ENCODE results near the gene RAB11B. TPM values are rescaled to one million over a fixed set of nuclear protein-coding genes. Genes with fewer than 3 reads are reported as not detected.
"Not testable (repeated sequence)": the region's sequence is repeated elsewhere in the genome, so short reads cannot be mapped to it uniquely, and the experiment has no call there.

RAB11B gene
- total RNA-seq, 1 experiment from 2014 or later = 13.0 TPM

DNA sequence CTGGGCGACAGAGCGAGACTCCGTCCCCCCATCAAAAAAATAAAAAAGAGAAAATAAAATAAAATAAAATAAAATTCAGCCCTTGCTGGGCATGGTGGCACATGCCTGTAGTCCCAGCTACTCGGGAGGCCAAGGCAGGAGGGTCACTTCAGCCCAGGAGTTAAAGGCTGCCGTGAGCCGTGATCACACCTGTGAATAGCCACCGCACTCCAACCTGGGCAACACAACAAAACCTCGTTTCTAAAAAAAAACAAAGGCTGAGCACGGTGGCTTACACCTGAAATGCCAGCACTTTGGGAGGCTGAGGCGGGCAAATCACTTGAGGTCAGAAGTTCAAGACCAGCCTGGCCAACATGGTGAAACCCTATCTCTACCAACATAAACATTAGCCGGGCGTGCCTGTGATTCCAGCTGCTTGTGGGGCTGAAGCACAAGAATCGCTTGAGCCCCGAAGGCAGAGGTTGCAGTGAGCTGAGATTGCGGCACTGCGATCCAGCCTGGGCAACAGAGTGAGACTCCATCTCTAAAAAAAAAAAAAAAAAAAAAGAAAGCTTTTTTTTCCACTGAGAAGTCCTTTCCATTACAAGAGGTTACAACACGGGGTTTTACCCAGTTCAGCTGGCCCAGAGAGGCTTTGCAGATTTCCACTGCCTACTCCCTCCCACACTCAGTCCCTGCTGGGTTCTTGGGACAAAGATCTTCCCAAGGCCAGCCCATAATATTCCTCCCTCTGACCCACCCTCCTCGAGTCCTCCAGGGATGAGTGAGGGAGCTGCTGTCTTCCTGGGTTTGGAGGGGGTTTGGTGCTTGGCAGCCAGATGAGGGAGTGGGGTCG, 19.8 kb upstream of the RAB11B start:
- DNase-seq (ENCODE audit: low read depth) = peak; percentile 49

DNA sequence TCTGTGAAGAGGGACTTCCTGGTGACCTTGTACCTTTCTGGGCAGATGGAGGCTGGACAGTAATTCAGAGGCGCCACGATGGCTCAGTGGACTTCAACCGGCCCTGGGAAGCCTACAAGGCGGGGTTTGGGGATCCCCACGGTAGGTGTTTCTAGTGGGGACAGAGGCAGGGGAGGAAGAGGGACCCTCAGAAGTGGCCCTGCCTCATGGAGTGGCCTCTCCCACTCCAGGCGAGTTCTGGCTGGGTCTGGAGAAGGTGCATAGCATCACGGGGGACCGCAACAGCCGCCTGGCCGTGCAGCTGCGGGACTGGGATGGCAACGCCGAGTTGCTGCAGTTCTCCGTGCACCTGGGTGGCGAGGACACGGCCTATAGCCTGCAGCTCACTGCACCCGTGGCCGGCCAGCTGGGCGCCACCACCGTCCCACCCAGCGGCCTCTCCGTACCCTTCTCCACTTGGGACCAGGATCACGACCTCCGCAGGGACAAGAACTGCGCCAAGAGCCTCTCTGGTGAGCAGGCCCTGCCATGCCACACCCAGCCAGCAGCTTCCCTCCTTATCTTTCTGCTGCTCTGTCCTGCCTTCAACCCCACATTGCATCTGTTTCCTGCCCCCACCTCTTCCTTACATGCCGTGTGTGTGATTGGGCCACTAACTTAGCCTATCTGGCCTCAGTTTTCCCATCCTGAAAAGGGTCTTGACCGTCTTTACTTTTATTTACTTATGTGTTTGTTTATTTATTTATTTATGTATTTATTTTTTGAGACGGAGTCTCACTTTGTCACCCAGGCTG, 19.0 kb upstream of the RAB11B start:
- no peak for DNase-seq (ENCODE audit: low read depth)

DNA sequence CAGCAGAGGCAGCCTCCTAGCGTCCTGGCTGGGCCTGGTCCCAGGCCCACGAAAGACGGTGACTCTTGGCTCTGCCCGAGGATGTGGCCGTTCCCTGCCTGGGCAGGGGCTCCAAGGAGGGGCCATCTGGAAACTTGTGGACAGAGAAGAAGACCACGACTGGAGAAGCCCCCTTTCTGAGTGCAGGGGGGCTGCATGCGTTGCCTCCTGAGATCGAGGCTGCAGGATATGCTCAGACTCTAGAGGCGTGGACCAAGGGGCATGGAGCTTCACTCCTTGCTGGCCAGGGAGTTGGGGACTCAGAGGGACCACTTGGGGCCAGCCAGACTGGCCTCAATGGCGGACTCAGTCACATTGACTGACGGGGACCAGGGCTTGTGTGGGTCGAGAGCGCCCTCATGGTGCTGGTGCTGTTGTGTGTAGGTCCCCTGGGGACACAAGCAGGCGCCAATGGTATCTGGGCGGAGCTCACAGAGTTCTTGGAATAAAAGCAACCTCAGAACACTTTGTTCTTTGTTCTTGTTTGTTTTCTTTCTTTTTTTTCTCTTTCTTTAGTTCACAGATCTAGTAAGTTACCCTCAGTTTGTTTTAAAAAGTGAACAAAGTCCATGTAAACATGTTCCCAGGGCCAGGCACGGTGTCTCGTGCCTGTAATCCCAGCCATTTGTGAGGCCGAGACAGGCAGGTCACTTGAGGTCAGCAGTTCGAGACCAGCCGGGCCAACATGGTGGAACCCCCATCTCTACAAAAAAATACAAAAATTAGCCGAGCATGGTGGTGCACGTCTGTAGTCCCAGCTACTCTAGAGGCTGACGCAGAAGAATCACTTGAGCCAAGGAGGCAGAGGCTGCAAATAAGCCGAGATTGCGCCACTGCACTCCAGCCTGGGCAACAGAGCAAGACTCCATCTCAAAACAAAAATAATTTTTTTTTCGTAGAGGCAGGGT, 16.0 kb upstream of the RAB11B start:
- peak; percentile 52 for DNase-seq (ENCODE audit: low read depth)

DNA sequence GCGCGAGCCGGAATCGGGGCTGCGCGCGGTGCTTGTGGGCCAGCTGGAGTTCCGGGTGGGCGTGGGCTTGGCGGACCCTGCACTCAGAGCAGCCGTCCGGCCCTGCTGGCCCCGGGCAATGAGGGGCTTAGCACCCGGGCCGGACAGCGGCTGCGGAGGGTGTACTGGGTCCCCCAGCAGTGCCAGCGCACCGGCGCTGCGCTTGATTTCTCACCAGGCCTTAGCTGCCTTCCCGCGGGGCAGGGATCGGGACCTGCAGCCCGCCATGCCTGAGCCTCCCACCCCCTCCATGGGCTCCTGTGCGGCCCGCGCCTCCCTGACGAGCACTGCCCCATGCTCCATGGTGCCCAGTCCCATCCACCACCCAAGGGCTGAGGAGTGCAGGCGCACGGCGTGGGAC, 14.4 kb upstream of the RAB11B start:
- not testable (repeated sequence) for DNase-seq (ENCODE audit: low read depth)

DNA sequence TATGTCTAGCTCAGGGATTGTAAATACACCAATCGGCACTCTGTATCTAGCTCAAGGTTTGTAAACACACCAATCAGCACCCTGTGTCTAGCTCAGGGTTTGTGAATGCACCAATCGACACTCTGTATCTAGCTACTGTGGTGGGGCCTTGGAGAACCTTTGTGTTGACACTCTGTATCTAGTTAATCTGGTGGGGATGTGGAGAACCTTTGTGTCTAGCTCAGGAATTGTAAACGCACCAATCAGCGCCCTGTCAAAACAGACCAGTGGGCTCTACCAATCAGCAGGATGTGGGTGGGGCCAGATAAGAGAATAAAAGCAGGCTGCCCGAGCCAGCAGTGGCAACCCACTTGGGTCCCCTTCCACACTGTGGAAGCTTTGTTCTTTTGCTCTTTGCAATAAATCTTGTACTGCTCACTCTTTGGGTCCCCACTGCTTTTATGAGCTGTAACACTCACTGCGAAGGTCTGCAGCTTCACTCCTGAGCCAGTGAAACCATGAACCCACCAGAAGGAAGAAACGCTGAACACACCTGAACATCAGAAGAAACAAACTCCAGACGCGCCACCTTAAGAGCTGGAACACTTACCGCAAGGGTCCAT, 13.7 kb upstream of the RAB11B start:
- DNase-seq (ENCODE audit: low read depth) = not testable (repeated sequence)

DNA sequence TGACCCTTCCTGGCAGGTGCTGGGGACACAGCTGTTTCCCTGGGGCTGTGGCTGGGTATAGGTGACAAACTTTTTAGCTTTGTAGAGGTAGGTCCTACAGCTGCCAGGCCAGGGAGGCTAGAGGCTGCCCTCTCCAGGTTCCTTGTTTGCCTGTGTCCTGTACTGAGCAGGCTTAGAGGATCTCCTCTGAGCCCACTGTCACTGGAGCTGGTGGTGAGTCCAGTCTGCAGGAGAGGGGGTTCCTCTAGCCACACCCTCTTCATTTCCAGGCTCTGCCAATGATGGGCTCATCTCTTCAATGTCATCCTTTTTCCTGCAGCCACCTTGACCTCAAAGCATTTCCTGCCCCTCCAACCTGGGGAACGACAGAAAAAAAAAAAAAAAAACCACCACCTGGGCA, 12.6 kb upstream of the RAB11B start:
- DNase-seq (ENCODE audit: low read depth) = no peak

DNA sequence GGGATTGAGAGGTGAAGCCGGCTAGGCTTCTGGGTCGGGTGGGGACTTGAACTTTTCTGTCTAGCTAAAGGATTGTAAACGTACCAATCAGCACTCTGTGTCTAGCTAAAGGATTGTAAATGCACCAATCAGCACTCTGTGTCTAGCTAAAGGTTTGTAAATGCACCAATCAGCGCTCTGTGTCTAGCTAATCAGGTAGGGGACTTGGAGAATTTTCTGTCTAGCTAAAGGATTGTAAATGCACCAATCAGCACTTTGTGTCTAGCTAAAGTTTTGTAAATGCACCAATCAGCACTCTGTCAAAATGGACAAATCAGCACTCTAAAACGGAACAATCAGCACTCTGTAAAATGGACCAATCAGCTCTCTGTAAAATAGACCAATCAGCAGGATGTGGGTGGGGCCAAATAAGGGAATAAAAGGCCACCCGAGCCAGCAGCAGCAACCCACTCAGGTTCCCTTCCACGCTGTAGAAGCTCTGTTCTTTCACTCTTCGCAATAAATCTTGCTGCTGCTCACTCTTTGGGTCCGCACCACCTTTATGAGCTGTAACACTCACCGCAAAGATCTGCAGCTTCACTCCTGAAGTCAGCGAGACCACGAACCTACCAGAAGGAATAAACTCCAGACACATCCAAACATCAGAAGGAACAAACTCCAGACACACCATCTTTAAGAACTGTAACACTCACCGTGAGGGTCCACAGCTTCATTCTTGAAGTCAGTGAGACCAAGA, 10.8 kb upstream of the RAB11B start:
- DNase-seq (ENCODE audit: low read depth) = not testable (repeated sequence)

DNA sequence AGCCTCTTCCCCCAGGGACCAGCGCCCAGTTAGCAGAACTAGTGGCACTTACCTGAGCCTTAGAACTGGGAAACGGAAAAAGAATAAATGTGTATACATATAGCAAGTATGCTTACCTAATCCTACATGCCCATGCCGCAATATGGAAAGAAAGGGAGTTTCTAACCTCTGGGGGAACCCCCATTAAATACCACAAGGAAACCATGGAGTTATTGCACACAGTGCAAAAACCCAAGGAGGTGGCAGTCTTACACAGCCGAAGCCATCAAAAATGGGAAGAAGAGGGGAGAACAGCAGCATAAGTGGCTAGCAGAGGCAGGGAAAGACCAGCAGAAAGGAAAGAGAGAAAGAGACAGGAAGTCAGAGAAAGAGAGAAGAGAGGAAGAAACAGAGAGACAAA, 5.6 kb upstream of the RAB11B start:
- DNase-seq (ENCODE audit: low read depth) = not testable (repeated sequence)

DNA sequence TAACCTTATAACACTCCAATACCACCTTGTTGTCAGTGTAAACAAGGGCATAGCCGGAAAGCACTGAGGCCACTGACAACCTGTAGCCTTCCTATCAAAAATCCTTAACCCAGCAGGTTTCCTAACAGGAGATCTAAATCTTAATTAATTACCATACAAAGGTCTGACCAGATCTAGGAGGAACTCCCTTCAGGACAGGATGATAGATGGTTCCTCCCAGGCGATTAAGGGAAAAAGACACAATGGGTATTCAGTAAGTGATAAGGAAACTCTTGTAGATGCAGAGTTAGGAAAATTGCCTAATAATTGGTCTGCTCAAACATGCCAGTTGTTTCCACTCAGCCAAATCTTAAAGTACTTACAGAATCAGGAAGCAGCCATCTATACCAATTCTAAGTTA, 5.1 kb upstream of the RAB11B start:
- DNase-seq (ENCODE audit: low read depth) = not testable (repeated sequence)

DNA sequence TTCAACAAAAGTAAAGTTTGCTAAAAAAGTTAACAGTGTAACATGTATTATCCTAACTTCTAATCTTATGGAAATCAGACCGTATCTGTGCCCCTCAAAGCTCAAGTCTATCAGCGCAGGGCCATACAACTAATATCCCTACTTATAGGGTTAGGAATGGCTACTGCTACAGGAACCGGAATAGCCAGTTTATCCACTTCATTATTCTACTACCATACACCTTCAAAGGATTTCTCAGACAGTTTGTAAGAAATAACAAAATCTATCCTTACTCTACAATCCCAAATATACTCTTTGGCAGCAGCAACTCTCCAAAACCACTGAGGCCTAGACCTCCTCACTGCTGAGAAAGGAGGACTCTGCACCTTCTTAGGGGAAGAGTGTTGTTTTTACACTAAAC, 4.6 kb upstream of the RAB11B start:
- DNase-seq (ENCODE audit: low read depth) = not testable (repeated sequence)

DNA sequence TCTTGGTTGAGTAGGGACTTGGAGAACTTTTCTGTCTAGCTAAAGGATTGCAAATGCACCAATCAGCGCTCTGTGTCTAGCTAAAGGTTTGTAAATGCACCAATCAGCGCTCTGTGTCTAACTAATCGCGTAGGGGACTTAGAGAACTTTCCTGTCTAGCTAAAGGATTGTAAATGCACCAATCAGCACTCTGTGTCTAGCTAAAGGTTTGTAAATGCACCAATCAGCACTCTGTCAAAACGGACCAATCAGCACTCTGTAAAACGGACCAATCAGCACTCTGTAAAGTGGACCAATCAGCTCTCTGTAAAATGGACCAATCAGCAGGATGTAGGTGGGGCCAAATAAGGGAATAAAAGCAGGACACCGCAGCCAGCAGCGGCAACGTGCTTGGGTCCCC, 3.7 kb upstream of the RAB11B start:
- DNase-seq (ENCODE audit: low read depth) = not testable (repeated sequence)

DNA sequence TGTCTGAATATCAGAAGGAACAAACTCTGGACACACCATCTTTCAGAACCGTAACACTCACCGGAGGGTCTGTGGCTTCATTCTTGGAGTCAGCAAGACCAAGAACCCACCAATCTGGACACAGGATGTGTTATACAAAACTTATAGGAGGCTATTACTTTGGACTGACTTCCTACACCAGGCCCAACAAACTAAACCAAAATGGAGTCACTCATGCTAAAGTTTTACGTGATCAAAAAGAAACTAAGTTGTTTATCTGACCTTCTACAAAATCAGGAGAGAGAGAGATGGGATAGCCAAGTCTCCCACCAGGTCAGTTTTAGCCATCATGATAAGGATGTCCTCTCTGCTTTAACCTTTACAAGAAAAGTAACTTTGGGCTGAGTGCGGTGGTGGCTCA, 3.2 kb upstream of the RAB11B start:
- no peak for DNase-seq (ENCODE audit: low read depth)

DNA sequence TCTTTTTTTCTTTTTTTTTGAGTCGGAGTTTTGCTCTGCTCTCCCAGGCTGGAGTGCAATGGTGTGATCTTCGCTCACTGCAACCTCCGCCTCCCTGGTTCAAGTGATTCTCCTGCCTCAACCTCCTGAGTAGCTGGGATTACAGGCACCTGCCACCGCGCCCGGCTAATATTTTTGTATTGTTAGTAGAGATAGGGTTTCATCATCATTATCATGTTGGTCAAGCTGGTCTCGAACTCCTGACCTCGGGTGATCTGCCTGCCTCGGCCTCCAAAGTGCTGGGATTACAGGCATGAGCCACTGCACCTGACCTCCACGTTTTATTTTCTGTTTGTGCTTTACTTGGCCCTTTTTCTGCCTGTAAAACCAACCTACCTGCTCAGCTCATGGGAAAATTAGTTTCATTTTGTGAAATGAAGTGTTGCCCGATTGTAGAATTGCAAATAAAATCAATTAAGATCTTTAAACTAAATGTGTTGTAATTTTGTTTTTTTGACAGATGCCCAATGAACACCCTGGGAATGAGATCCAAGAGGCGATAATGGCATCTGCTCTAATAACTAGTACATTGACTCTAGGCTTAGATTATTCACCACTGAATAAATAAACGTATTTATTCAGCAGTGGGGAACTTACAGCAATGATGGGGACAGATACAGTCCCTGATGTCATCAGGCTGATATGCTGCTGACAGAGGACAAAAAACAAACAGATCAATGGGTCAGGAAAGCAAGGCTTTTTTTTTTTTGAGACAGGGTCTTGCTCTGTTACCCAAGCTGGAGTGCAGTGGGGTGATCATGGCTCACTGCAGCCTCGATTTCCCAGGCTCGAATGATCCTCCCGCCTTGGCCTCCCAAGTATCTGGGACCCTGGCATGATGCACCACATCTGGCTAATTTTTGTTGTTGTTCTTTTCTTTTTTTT, 2.2 kb upstream of the RAB11B start:
- DNase-seq (ENCODE audit: low read depth) = no peak

DNA sequence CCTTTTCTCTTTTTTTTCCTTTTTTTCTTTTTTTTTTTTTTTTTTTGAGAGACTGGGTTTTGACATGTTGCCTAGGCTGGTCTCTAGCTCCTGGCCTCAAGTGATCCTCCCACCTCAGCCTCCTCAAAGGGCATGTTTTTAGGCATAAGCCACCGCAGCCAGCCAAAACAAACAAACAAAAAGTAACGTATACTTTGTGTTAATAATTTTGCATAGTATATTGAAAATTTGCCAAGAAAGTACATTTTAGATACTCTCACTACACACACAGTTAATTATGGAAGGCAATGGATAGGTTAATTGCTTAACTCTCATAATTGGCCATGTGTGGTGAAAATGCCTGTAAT, 1.6 kb upstream of the RAB11B start:
- no peak for DNase-seq (ENCODE audit: low read depth)

DNA sequence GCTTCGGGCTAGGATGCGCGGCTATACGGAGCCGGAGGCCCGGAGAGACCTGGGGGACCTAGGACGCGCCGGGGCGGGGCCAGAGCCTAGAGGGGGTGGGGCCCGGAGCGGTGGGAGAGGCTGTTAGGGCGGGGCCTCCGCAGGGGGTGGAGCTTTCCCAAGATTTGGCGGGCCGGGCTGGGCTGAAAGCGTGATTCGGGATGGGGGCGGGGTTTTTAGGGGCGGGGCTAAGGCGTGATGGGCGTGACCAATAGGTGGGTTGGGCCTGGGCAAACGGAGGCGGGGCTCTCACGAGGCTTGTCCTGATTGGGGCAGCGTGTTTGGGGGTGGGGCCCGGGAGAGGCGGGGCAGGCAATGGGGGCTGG, 439 bp downstream of the RAB11B start:
- peak; percentile 85 for DNase-seq (ENCODE audit: low read depth)

DNA sequence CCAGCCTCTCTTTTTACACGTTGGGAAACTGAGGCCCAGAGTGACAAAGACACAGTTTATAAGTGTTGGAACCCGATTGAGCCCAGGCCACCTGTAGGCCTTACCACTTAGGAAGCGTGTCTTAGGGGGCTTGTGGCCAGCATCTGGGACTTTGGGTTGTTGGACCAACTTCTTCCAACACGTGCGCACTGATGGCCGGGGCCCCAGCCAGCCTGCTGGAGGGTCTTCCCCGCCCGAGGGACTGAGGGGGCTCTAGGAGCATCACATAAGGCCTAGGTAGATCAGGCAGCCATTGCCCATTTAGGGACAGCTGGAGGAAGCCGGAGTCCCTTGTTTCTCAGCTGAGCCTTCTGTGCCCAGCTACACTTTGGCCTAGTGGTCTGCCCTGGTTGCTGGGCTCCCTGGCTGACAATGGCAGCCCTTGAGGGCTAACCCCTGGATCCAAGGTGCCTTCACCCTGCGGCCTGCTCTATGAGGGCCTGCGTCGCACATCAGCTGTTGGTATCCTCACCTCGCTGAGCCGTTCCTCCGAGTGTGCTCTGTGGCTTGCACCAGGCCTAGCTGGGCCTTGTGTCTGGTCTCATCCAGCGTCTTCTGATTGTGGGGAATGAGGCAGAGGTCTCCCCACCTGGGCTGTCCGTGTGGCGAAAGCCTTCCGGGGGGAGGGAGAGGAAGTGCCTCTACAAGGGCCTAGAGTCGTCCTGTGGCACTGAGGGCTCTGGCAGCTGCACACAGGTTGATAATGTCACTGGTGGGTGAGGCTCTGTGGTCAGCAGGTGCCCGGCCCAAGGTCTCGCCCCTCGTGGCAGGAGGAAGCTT, 1.2 kb downstream of the RAB11B start:
- no peak for DNase-seq (ENCODE audit: low read depth)

DNA sequence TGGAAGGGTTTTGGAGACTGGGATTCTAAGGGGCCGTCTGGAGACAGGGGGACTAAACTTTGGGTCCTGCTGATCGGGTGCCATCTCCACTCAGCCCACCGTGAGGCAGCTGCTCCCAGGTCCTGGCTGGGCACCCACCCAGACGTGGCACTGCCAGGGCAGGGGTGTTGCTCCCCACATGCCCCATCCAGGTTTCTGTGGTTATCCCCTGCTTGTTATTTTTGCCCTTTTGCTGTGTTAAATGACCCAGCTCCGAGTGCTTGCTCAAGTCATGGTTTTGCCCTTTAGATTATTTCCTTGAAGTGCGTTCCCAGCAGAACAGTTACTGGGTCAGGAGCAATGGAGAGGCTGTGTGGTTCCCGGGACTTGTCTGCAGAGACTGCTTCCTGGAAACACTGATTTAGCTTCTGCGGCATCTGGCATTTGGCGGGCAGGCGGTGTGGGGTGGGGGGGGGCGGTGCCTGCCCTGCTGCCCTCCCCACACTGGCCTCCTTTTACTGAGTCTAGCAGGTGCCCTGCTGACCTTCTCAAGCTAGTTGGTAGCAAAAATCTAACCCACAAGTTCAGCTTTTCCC, 1.9 kb downstream of the RAB11B start:
- peak; percentile 40 for DNase-seq (ENCODE audit: low read depth)

DNA sequence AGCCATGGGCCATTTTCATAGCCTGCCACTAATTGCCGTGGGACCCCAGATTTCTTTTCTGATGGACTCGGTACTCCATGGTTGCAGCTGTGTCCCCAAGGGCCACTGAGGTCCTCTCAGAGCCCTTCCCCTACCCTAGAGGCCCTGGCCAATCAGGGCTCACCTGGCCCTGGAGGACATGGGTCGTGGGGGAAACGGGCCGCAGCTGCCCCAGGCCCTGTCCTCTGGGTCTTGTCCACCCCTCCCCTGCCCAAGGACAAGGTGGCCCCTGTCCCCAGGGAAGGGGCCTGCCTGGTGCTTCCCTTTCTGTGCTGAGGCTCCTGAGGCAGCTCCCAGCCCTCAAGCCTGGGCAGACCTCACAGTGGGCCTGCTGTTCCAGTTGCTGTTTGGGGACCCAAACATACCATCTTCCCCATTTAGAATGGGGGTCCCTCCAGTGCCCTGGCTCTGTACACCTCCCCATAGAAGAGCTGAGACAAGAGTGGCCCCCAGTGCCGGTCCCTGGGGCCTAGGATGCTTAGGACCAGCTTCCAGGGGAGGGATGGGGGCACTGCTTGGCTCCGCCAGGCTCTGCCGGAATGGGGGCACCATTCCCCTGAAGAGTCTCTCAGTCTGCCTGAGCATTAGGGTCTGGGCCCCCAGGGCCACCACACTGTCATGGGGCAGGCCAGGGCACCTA, 3.2 kb downstream of the RAB11B start:
- DNase-seq (ENCODE audit: low read depth) = no peak

Data from LHCN-M2 (cell line).